Medulla oblongata (tissue), 1 donor: ENCODE results near the gene SYCE1L.
"Not testable (repeated sequence)": the region's sequence is repeated elsewhere in the genome, so short reads cannot be mapped to it uniquely, and the experiment has no call there.

Experiments used
- DNase-seq: peaks from one replicate; pipeline ENCODE4 v3.0.0-alpha.2; 2015; ENCODE audit errors: extremely low spot score

The SYCE1L gene, protein sequence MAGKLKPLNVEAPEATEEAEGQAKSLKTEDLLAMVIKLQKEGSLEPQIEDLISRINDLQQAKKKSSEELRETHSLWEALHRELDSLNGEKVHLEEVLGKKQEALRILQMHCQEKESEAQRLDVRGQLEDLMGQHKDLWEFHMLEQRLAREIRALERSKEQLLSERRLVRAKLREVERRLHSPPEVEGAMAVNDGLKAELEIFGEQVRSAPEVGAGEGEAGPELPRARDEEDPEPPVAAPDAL

DNA sequence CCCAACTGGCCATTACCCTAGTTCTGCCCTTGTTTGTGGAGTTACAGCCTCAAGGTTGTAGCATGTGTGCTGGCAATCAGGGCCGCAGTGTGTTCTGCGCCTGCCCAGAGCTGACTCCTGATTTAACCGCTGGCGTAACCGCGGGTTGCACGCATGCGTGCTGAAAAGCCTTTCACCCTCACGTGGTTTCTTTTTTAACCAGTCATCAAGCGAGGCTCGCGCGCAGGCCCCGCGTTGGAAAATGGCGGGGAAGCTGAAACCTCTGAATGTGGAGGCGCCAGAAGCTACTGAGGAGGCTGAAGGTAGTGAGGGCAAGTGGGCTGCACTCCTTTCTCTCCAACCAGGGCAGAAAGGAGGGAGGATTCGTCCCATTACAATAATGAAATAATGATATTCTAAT is at the start of gene SYCE1L:
SYCE1L (plus strand) TSS at position 198 of the 400 bp plus-strand sequence; CDS start at position 242, 44 bp downstream.
- no peak for DNase-seq

DNA sequence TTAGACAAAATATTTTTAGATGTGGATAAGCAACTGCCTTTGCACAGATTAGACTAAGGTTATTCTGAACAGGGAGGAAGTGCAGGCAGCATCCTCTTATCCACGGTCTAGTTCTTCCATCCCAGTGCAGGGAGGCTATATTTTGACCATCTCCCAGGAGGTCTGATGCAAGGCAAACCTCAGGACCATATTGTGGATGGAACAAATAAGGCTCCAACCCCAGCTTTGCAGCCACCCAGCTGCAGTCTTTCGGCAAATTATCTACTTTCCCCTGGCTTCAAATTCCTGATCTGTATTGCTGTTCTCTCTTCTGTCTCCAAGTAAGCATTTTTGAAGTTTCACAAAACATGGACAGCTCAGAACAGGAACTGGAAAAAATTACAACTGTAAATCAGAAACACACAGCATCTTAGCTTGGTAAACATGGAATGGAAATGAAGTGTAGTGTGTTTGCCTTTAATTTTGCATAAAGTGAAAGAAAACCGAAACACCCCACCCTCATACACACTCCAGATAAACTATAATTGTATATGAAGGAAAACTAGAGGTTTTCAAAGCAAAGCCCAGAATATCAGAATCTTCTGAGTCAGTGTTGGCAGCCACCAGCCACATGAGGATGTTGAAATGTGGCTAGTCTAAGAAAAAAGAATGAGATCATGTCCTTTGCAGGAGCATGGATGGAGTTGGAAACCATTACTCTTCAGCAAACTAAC is 41.7 kb upstream of the SYCE1L start:
- no peak for DNase-seq

DNA sequence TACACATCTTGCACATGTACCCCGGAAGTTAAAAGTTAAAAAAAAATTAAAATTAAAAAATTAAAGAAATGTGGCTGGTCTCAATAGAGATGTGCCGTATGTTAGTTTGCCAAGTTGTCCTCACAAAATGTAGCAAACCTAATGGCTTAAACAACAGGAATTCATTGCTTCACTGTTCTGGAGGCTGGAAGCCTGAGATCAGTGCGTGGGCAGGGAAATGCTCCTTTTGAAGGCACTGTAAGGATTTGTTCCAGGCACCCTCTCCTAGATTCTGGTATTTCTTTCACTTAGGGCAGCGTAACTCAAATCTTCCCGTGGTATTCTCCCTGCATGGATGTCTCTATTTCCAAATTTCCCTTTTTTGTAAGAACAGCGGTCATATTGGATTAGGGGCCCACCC is 40.9 kb upstream of the SYCE1L start:
- no peak for DNase-seq

DNA sequence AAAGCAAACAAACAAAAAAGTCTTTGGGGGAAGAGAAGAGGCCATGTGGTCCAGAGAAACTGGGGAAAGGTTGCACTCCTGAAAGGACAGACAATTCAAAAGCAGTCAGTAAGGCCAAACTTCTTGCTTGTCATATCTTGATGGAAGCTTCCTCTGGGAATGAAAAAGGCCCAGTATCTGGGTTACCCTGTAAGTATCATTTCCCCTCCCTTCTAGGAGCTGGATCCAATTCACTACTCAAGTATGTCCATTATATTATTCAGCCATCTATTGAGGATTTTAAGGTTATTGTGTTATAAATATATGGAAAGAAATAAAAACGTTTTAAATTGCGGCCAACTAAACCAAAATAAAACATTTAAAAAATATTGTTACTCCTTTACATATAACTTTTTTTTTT is 34.2 kb upstream of the SYCE1L start:
- DNase-seq: no peak

DNA sequence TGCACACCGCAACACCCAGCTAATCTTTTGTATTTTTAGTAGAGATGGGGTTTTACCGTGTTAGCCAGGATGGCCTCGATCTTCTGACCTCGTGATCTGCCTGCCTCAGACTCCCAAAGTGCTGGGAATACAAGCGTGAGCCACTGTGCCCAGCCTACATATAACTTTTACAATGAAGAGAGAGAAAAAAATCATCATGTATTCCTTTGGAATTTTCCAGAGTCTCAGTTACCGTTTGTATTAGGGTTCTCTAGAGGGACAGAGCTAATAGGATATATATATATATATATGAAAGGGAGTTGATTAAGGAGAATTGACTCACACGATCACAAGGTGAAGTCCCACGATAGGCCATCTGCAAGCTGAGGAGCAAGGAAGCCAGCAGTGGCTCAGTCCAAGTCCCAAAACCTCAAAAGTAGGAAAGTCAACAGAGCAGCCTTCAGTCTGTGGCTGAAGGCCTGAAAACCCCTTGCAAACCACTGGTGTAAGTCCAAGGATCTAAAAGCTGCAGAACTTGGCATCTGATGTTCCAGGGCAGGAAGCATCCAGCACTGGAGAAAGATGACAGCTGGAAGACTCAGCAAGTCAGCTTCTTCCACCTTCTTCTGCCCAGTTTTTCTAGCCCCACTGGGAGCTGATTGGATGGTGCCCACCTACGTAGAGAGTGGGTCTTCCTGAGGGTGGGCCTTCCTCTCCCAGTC is 33.5 kb upstream of the SYCE1L start:
- not testable (repeated sequence) for DNase-seq

DNA sequence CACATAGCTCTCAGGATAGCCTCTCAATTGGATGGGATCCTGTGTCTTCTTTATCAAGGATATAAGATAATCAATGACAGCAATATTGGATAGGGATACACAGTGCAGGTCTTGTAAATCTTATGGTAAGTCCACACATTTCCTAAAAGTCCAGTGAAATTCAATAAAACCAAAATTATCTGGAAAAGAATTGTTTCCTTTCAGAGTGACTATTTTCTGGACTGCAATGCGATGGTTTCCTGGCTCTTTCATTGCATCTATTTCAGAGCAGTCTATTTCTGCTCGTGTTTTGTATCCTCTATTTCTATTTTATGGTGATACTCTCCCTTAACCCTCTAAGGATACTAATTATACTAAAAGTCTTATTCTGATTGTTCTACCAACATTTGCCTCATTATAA is 32.5 kb upstream of the SYCE1L start:
- DNase-seq: no peak

DNA sequence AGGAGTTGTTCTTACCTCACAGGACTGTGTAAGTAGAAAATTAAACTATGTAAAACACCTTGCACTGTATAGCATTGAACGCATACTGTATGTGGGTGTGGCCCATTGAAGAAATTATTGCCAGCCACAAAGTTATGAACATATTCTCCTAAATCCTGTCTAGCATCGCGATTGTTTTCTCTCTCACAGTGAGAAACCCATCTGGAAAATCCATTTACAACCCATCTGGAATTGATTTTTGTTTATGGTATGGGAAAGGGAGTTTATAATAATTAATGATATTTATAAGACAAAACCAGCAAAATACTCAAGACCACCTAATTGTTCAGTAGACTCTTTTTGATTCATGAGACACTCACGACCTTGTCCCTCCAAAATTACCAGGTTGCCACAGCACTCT is 30.3 kb upstream of the SYCE1L start:
- no peak for DNase-seq

DNA sequence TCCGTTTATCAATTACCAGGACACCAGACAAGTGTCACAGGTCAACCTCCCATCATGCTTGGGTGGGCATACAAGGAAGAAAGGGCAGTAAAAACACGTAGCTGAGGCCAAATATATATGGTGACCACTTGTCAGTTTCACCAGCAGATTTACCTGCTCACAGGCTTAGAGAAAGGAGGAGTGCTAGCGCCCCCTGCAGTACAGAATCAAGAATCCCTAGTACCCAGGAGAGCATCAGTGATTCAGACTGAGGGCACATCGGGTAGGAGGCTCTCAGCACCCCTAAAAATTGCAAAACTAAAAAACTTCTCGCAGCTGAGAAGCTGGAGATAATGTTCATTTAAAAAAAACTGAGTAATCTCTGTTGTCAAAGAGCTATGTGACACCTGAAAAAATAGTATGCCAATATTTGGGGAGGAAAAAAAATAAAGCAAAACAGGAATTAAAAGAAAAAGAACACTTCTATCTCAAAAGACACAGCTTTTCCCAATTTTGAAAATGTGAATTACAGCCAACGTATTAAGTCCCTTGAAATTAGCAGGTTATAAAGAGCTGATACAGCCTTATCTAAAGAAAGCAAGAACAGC is 29.5 kb upstream of the SYCE1L start:
- DNase-seq: peak; percentile 42

DNA sequence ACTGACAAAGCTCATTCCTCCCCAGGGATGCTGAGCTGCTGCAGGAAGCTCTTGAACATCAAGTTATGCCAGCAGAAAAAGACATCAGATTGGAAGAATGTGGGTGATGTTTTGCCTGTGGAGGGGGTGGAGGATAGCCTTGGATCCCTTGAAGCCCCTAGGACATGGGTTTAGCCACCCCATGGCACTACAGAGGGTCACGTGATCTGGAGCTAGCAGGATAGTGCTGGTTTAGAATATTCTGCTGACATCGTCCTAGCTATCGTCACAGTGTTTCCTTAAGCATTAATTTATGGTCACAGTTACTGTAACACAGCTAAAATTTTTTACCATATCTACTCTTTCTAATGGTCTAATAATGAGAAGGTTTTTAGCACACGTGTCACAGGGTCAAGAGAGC is 28.4 kb upstream of the SYCE1L start:
- no peak for DNase-seq

DNA sequence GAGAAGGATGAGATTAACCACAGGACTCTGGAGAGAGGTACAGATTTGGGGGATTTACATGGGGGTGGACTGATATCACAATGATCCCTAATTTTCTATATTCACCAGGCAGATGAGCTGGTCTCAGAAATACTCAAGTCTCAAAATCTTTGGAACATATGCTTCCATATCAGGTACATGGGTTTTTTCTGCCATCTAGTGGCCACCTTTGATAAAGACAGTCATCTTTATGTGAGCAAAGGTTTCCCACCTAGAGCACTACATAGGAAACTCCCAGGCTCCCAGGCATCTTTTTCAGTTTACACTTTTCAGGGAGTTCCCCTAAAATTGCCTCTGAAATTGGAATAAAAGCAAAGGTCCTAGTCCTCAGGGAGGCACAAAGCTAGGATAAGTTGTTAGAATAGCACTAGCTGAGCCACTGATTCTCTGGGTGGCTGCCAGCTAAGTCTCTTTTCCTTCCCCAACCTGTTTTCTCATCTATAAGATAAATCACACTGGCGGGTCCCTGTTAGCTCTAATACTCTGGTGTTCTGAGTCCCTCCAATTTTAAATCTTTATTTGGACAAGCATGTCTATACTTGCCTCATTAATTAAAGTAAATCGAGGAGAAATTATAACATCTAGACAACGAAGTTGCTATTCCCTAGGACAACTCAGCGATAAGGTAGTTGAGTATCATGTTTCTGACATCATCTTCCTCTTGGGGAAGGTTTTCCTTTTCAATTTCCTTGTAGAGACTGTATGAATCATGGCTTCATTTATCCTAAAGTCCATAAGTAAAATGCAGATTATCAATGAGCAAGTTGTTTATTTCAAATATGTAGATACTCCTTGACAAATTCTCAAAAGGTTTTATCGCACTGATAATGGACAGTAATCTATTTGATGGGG is 27.2 kb upstream of the SYCE1L start:
- DNase-seq: peak; percentile 79

DNA sequence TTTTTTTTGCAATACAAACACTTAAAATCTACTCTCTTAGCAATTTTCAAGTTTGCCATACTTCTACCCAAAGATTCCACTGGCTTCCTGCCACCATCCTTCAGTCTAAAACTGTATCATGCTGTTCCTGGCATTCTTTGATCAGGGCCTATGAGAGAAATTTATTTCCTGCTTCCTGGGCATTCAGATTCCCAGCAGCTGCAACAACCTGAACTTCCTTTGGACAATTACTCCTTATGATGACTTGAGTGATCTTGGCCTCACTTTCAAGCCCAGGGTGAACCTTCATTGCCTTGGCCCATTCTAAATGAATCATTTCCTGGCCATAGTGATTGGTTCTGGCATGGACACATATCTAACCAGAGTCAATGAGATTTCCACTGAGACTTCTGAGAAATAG is 26.3 kb upstream of the SYCE1L start:
- DNase-seq: no peak

DNA sequence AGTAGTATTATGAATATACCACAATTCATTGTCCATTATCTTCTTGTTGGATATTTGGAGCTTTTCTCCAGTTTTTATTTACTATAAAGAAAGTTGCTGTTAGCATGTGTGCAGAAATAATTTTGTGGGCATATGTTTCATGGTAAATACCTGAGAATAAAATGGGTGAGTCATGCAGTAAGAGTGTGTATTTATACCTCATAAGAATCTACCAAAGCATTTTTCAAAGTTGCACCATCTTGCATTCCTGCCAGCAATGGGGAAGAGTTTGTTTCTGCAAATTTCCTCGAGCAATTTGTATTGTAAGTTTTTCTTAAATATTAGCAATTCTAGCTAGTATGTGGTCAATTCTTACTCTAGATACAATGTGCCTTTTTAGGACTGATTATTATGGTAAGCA is 16.1 kb upstream of the SYCE1L start:
- DNase-seq: no peak

DNA sequence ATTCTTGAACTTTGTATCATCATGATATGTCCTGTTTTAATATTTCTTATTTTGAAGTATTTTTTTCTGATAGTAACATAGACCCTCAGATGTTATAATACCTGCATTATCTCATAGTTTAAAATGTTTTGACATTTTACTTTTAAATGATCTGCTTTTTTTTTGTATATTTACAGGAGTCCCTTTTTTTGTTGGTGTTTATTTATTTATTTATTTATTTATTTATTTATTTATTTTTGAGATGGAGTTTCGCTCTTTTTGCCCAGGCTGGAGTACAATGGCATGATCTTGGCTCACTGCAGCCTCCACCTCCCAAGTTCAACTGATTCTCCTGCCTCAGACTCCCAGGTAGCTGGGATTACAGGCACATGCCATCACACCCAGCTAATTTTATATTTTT is 12.9 kb upstream of the SYCE1L start:
- DNase-seq: not testable (repeated sequence)

DNA sequence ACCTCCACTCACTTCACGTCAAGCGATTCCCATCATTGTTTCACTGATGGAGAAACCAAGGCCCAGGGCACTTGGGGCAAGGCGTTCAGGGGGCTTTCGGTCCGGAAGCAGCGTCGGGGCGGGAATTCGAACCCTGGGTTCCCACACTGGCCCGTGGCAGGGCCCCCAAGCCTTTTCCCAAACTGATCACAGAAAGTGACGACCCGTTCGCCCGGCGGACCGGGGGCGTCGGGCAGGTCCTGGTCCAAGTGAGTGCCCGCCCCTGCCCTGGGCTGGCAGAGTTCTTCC is 9.1 kb upstream of the SYCE1L start:
- peak; percentile 12 for DNase-seq

DNA sequence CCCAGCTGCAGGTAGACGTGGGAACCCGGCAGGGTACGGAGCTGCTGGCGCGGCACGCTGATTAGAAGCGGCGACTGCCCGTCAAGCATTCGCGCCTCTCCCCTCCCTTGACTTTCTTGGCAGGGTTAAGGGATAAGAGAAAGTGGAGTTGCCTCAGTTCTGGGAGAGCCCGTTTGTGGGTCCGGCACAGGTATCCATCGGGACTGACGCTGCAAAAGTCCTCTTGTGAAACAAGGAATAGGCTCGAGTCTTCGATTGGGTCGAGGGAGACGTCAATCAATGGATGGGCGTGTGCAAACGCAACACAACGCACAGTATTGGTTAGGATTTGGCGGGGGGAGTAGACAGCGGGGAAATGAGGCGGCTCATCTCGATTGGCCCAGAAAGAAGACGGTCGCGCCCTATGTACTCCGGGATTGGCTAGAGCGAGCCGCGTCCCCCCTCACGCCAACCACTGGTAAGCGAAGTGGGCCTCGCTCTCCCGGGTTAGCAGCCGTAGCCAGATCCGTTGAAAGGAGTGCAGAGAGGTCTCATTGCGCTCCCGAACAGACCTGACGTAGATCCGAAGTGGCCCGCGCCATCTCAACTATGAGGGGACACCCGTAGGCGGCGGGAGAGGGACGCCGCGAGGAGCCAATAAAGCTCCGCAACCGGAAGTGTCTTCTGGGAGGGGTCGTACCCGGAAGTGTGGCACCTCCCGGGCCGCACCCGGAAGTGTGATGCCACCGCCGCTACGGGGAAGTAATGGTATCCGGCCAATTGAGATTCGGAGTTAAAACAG is 8.5 kb upstream of the SYCE1L start, which contains the start of gene MON1B:
MON1B (plus strand) TSS at position 713 of the 781 bp plus-strand sequence. CDS start 296 bp downstream, outside the sequence.
- DNase-seq: peak; percentile 100

DNA sequence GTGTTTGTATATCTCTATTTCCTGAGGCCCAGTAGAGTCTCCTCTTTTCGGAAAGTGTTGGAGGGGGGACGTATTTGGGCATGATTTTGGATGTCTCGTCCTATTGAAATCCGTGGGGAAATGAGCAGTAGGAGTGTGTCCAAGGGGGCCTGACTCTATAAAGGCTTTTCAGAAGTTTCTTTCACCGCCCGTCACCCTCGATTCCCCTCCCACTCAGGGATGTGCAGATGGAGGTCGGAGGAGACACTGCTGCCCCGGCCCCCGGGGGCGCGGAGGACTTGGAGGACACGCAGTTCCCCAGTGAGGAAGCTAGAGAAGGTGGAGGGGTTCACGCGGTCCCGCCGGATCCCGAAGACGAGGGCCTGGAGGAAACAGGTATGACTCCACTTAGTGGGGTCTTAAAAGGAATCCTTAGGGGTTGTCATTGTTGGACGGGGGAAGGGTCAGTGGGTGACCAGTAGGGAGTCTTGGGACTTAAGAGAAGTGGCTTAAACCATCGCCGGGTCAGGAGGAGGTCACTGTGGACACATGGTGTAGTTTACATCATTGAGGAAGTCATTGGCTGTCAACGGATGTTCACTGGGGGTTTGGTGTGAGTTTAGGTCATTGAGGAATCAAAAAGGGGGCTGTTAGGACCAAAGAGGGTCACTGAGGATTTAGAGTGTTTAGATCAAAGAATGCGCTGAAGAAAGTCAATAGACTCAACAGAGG is 7.8 kb upstream of the SYCE1L start:
- peak; percentile 45 for DNase-seq

DNA sequence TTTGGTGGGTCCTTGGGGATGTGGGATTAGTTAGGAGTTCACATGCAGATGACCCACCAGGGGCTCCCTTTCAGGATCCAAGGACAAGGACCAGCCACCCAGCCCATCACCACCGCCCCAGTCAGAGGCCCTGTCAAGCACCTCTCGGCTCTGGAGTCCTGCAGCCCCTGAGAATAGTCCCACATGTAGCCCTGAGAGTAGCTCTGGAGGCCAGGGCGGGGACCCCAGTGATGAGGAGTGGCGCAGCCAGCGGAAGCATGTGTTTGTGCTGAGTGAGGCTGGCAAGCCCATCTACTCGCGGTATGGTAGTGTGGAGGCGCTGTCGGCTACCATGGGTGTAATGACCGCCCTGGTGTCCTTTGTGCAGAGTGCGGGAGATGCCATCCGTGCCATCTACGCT is 5.8 kb upstream of the SYCE1L start:
- DNase-seq: no peak

DNA sequence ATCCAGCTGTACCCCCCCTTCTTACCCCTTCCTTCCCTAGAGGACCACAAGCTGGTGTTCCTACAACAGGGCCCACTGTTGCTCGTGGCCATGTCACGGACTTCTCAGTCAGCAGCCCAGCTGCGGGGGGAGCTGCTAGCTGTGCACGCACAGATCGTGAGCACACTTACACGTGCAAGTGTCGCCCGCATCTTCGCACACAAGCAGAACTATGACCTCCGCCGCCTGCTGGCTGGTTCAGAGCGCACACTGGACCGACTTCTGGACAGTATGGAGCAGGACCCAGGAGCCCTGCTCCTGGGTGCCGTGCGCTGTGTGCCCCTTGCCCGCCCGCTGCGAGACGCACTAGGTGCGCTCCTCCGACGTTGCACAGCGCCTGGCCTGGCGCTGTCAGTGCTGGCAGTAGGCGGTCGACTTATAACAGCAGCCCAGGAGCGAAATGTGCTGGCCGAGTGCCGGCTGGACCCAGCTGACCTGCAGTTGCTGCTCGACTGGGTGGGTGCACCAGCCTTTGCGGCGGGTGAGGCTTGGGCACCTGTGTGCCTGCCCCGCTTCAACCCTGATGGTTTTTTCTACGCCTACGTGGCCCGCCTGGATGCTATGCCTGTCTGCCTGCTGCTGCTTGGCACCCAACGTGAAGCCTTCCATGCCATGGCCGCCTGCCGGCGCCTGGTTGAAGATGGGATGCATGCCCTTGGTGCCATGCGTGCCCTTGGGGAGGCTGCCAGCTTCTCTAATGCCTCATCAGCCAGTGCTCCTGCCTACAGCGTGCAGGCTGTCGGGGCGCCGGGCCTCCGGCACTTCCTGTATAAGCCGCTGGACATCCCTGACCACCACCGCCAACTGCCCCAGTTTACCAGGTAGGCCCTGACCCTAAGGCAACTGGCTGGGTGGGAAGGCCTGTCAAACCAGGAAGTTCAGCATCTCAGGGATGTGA is 4.6 kb upstream of the SYCE1L start:
- no peak for DNase-seq

DNA sequence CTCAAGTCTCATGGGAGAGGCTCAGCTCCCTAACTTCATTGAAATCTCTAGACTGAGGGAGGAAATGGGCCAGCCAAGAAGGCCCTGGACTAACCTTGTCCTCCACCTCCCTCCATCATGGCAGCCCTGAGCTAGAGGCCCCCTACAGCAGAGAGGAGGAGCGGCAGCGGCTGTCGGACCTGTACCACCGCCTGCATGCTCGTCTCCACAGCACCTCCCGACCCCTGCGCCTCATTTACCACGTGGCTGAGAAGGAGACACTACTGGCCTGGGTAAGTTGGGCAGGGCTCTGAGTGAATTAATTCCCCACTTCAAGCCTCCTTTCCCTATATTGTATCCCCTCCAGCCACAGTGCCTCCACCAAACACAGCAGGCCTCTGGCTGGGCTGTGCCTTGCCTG is 3.8 kb upstream of the SYCE1L start:
- DNase-seq: no peak
